SK-N-MC (cell line): ENCODE results near the gene ADRB2.

Source experiments
- EZH2 ChIP-seq: fragments of 200-600 bp; sonication (generic); IDR thresholded peaks from one replicate; pipeline ENCODE4 v1.6.1; 2017; ENCODE audit warnings: antibody characterized with exemption
- POLR2AphosphoS5 ChIP-seq: IDR thresholded peaks from 2 replicates; pipeline ENCODE4 v1.6.1; 2012; ENCODE audit warnings: mild to moderate bottlenecking, low read depth, low read length, borderline replicate concordance

GRCh38 chr5:148791334-148791667, 35.1 kb upstream of the ADRB2 start:
- TF ChIP-seq EZH2 (no peak), POLR2AphosphoS5 (no peak)
